ENCODE results near the gene UGT2B28.
"Not testable (repeated sequence)": the region's sequence is repeated elsewhere in the genome, so short reads cannot be mapped to it uniquely, and the experiment has no call there.

The UGT2B28 gene

GRCh38 chr4:69317669-69318298, 37.5 kb downstream of the UGT2B28 start:
- not testable (repeated sequence) for H3K27ac ChIP-seq
- TF ChIP-seq CTCF (conservative IDR thresholded peaks at IDR 0.05): peak; percentile 62

GRCh38 chr4:69321153-69321729, 41.0 kb downstream of the UGT2B28 start:
- peak overlapping the region; percentile 21 for H3K27ac ChIP-seq
- TF ChIP-seq CTCF (conservative IDR thresholded peaks at IDR 0.05): no peak
- no peak for TF ChIP-seq ZFX (IDR thresholded peaks at IDR 0.05)

- TF ChIP-seq ZFX (IDR thresholded peaks at IDR 0.05) (no peak), CTCF (conservative IDR thresholded peaks at IDR 0.05) (no peak)
- H3K27ac ChIP-seq: no peak overlapping the region
Observed at GRCh38 chr4:69322055-69322454, 41.8 kb downstream of the UGT2B28 start.

GRCh38 chr4:69323284-69323683, 43.0 kb downstream of the UGT2B28 start:
- no peak overlapping the region for H3K27ac ChIP-seq
- TF ChIP-seq CTCF (conservative IDR thresholded peaks at IDR 0.05) (no peak), ZFX (IDR thresholded peaks at IDR 0.05) (no peak)

GRCh38 chr4:69330345-69331047, 50.2 kb downstream of the UGT2B28 start:
- TF ChIP-seq CTCF (conservative IDR thresholded peaks at IDR 0.05) (no peak), ZFX (IDR thresholded peaks at IDR 0.05) (no peak)

GRCh38 chr4:69331304-69331703, 51.0 kb downstream of the UGT2B28 start:
- not testable (repeated sequence) for H3K27ac ChIP-seq

More at GRCh38 chr4:69330345-69331047, 50.2 kb downstream of the UGT2B28 start:
- H3K27ac ChIP-seq: no peak overlapping the region

GRCh38 chr4:69335485-69335884, 55.2 kb downstream of the UGT2B28 start:
- not testable (repeated sequence) for H3K27ac ChIP-seq

- H3K27ac ChIP-seq: peak overlapping the region; percentile 49; the same call in 1 of the 2 replicates
Observed at GRCh38 chr4:69343114-69343513, 62.8 kb downstream of the UGT2B28 start.

GRCh38 chr4:69343558-69344420, 63.5 kb downstream of the UGT2B28 start:
- H3K27ac ChIP-seq: peak overlapping the region; percentile 56; the same call in 1 of the 2 replicates
